Measurements from ENCODE around the gene HIPK4.
A peak's percentile ranks its signal among the peaks of the same experiment; 100 is the strongest.

The HIPK4 gene

GRCh38 chr19:40380199-40381037 is 9.6 kb downstream of the HIPK4 start:
- H3K4me1 Mint-ChIP-seq: no peaks in the 10 kb centered on the region
- no peak for TF ChIP-seq CTCF (IDR thresholded peaks at IDR 0.05)
- H3K4me3 Mint-ChIP-seq: no peak overlapping the region
- peaks cover 6% of the 10 kb centered on the region for H3K27me3 Mint-ChIP-seq (ENCODE audit: low read depth, poor library complexity)
- no peak for DNase-seq
- no peaks in the 10 kb centered on the region for H3K9me3 Mint-ChIP-seq
- H3K36me3 Mint-ChIP-seq (ENCODE audit: low read depth): no peaks in the 10 kb centered on the region
- H3K27ac Mint-ChIP-seq: no peak overlapping the region

GRCh38 chr19:40379446-40380198 is 10.4 kb downstream of the HIPK4 start:
- no peak overlapping the region for H3K4me3 Mint-ChIP-seq

GRCh38 chr19:40378509-40378908 is 11.5 kb downstream of the HIPK4 start:
- H3K36me3 Mint-ChIP-seq (ENCODE audit: low read depth): peaks cover 17% of the 10 kb centered on the region
- no peaks in the 10 kb centered on the region for H3K9me3 Mint-ChIP-seq
- DNase-seq: no peak
- peaks cover 5% of the 10 kb centered on the region for H3K4me1 Mint-ChIP-seq
- H3K27me3 Mint-ChIP-seq (ENCODE audit: low read depth, poor library complexity): no peaks in the 10 kb centered on the region
- no peak overlapping the region for H3K4me3 Mint-ChIP-seq
- no peak overlapping the region for H3K27ac Mint-ChIP-seq
- TF ChIP-seq CTCF (IDR thresholded peaks at IDR 0.05): no peak

More at GRCh38 chr19:40379446-40380198, 10.4 kb downstream of the HIPK4 start:
- H3K9me3 Mint-ChIP-seq: no peaks in the 10 kb centered on the region
- DNase-seq: no peak
- TF ChIP-seq CTCF (IDR thresholded peaks at IDR 0.05): no peak
- H3K27me3 Mint-ChIP-seq (ENCODE audit: low read depth, poor library complexity): peaks cover 3% of the 10 kb centered on the region
- H3K4me1 Mint-ChIP-seq: peaks cover 3% of the 10 kb centered on the region
- H3K27ac Mint-ChIP-seq: no peak overlapping the region
- peaks cover 7% of the 10 kb centered on the region for H3K36me3 Mint-ChIP-seq (ENCODE audit: low read depth)

- Mint-ChIP-seq H3K4me1 (peaks cover 5% of the 10 kb centered on the region), H3K9me3 (no peaks in the 10 kb centered on the region), H3K4me3 (no peak overlapping the region), H3K27ac (no peak overlapping the region), H3K27me3 (ENCODE audit: low read depth, poor library complexity) (no peaks in the 10 kb centered on the region), H3K36me3 (ENCODE audit: low read depth) (peaks cover 19% of the 10 kb centered on the region)
- DNase-seq: no peak
- TF ChIP-seq CTCF (IDR thresholded peaks at IDR 0.05): no peak
These were observed 12.1 kb downstream of the HIPK4 start for GRCh38 chr19:40377876-40378385.

- Mint-ChIP-seq H3K27ac (peak overlapping the region; percentile 79), H3K9me3 (no peaks in the 10 kb centered on the region)
These were observed 13.6 kb downstream of the HIPK4 start for GRCh38 chr19:40376286-40376862.

More at GRCh38 chr19:40376286-40376862, 13.6 kb downstream of the HIPK4 start:
- Mint-ChIP-seq H3K4me3 (no peak overlapping the region), H3K36me3 (ENCODE audit: low read depth) (peaks cover 31% of the 10 kb centered on the region), H3K4me1 (peaks cover 5% of the 10 kb centered on the region), H3K27me3 (ENCODE audit: low read depth, poor library complexity) (no peaks in the 10 kb centered on the region)
- no peak for DNase-seq
- no peak for TF ChIP-seq CTCF (IDR thresholded peaks at IDR 0.05)

Data from nephron progenitor cell (in vitro differentiated cells).